LNCaP clone FGC (cell line): Measurements from ENCODE around the gene PDIA5.
A peak's percentile ranks its signal among the peaks of the same experiment; 100 is the strongest.

Experiments used
- DNase-seq: peaks from one replicate; pipeline ENCODE4 v3.0.0-alpha.2; 2011; ENCODE audit warnings: low read depth
- H3K4me3 ChIP-seq: 2 replicates; pipeline ENCODE4 v1.5.1; 2011; ENCODE audit warnings: mild to moderate bottlenecking, low read depth, low read length, control low read depth
- CTCF ChIP-seq: IDR thresholded peaks from 2 replicates; pipeline ENCODE4 v1.5.1; 2012; ENCODE audit warnings: mild to moderate bottlenecking; ENCODE audit not compliant: control insufficient read depth, insufficient read depth; ENCODE audit errors: extremely low read depth

The PDIA5 gene

DNA sequence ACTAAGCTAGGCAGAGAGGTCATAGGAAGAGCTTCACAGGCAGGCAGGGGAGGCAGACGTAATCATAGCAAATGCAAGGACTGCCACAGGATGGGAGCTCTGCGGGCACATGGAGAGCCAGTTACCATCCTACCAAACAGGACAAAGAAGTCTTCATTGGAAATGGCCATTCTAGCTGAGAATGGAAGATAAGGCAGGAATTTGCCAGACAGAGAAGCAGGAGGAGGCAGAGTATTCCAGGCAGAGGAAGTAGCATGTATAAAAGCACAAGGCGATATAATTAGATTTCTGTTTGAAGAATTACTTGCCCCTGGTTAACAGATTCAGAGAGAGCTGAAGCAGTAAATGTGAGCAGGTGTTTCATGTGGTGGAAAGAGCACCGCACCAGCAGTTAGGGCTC is 35.8 kb upstream of the PDIA5 start:
- no peak overlapping the region for H3K4me3 ChIP-seq
- no peak for TF ChIP-seq CTCF
- DNase-seq: no peak

DNA sequence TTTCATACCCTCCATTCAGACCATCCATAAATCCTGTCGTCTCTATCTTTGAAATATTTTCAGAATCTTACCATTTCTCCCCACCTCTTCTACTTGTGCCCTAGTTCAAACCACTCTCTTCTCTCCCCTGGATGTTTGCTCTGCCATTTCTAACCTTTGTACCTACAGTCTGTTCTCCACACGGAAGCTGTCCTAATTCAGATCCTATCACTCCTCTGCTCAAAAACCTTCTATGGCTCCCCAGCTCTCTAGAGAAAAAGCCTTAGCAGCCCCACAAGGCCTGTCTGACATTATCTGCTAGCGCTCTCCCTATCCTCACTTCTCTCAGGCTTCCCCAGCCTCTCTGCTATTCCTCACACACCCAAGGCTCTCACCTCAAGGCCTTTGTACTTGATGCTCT is 34.8 kb upstream of the PDIA5 start:
- no peak for DNase-seq
- no peak for TF ChIP-seq CTCF
- no peak overlapping the region for H3K4me3 ChIP-seq

DNA sequence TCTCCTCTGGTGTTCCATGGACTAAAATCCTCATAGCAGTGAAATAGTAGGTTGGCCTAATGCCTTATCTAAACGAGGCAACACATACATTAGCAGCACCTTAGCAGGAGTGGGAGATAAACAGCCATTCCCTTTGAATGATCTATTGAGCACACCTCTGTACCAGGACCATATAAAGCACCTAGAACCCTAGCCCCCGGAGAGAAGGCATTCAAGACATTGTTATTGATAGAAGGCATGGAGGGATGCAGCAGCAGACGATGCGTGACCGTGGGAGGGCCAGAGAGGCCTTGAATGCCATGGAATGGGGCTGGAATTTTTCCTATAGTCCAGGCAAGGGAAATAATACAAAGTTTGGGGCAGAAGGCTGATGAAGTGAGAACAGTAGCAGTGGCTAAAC is 32.7 kb upstream of the PDIA5 start:
- TF ChIP-seq CTCF: no peak
- H3K4me3 ChIP-seq: no peak overlapping the region
- DNase-seq: no peak

DNA sequence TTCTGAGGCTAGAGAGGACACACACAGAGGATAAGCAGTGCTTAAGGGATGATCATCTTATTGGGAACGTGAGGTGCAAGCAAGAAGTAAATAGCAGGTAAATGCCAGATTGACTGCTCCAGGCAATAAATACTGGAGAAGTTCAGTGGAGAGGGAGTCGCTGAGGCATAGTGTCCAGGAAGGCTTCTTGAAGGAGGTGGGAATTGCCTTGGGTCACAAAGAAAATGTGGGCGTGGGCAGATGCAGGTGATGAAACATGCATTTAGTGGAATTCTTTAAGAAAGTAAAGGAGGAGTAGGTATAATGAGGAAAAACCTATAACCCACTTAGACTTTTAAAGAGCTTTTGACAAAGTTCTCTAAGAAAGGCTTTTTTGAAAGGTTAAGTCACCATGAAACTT is 31.8 kb upstream of the PDIA5 start:
- DNase-seq: no peak
- TF ChIP-seq CTCF: no peak
- H3K4me3 ChIP-seq: no peak overlapping the region

GRCh38 chr3:123036352-123037014 is 30.3 kb upstream of the PDIA5 start:
- TF ChIP-seq CTCF: no peak
- DNase-seq: no peak
- no peak overlapping the region for H3K4me3 ChIP-seq

- no peak for TF ChIP-seq CTCF
- no peak overlapping the region for H3K4me3 ChIP-seq
- DNase-seq: no peak
Observed at GRCh38 chr3:123037015-123037375, 29.8 kb upstream of the PDIA5 start.

DNA sequence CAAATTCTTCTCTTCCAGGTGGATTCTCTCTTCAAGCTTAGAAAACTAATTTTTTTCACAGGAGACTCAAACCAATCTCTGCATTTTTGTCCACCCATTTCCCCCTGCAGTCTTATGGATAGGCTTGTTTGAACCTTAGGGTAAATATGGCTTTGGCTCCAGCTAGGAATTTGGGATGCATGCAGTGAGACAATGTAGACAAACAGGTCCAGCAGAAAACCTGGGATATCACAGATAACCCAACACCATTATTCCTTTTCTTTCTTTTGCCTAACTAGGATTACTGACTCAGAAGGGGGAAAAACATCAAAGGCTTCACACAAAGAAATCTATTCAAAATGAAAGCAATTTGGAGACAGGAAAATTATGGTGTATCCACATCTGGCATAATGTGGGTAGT is 28.1 kb upstream of the PDIA5 start:
- TF ChIP-seq CTCF: no peak
- H3K4me3 ChIP-seq: 0 out of 2 replicates have a peak overlapping the region, but pooled peaks have one; percentile 13
- DNase-seq: peak; percentile 62
